Globus pallidus (tissue), 1 donor: ENCODE results near the gene COL17A1.

Source experiments
- DNase-seq: peaks from one replicate; pipeline ENCODE4 v3.0.0-alpha.2; 2015; ENCODE audit warnings: low spot score

COL17A1 gene

DNA sequence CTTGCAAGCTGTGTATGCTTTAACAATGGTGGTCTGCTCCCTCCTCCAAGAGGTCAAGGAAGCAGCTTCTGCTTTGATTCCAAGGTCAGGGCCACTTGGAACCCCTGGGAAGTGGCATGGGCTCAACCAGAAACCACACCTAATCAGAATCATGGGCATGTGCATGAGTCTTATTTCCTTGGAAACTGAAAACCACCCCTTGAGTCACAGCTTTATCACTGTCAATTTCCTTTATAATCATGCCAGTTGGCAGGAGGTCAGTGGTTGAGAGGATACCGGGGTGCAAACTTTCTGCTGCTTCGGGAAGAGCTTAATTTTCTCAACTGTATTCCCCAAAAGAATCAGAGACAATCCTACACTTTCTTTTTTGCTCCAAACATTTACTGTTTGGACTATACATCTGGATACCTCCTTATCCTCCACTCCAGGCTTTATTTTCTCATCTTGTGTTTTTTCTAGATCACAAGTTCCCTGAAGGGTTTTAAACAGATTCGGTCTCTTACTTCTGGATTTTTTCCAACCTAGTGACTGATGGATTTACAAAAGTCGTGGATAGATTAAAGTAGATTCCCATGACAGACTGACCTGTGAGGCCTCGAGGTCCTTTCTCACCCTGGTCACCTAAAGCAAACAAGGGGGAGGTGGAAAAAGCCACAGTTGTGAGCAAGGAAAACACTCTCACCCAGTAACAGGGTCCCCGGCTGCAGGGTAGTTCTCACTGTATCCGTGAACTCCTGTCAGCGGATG lies 36.0 kb downstream of the COL17A1 start:
- DNase-seq, result no peak

DNA sequence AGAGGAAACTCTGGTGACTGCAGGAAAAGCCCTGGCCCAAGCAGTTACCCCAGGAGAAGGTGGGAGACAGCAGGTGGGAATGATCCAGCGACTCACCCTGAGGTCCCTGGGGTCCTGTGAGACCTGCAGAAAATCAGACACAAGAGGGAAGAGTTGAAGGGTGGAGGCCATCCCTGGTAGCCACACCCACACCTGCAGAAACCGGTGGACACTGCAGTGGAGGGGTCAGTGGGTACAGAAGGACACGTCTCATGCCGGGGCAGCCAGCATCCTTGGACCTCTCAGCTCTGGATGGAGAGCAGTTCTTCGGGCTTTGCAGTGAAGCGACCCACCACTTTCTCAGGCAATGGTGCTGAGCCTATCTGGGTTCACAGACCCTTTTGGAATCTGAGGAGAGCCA lies 39.0 kb downstream of the COL17A1 start:
- no peak for DNase-seq

DNA sequence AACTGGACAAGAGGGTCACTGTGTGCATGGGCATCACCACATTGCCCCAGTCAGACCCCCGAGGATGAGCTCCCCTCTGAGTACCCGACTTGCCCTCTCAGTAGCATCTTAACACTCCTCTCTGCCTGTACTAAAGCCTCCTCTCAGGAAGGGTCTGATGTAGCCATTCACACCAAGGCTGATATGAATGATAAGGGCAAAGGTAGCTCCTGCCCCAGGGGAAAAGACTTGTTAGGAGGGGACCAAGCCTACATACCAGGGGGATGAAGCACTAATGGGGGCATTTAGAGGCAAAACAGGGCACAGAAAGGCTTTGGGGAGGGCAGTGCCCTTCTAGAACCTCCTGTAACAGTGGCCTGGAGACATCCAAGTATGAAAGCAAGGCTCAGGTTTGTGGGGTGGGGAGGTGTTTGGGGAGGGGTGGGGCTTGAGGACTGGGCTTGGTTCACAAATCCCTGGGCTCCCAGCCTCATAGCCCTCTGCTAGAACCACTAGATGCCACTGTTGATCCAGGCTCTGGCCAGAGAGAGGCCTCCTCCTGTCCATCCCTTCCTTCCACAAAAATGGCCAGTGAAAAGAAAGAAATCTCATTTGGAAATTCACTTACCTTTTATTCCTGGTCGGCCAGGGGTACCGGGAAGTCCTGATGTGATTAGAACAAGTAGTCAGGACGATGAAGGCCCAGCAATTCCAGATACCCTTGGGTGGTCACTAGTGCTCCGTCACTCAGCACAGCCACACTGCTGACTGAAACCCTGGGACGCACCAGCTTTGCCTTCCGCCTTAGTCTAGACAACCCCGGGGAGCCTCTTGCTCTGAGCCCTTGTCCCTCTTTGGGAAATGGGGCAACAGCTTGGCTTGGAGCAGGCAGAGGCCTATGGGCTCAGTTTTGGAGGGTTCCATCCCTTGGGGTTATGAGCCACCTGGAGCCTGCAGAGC lies 40.3 kb downstream of the COL17A1 start:
- peak; percentile 82 for DNase-seq

DNA sequence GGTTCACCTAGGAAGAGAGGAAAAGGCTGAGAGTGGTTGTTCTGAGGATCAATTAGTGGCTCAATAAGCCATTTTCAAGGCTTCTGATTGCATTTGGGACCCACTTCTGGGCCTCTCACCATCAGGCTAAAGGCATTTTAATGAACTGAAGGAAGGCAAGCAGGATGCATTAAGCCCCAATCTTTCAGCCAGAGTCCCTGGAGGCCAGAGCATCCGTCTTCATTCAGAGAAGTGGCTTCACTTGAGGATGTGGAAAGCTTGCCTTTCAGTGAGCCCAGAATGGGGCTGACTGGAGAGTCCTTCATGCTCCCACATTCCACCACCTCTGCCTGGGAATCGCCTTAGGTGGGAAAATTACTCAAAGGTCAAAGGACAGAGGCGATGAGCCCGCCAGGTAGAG lies 41.8 kb downstream of the COL17A1 start:
- no peak for DNase-seq

DNA sequence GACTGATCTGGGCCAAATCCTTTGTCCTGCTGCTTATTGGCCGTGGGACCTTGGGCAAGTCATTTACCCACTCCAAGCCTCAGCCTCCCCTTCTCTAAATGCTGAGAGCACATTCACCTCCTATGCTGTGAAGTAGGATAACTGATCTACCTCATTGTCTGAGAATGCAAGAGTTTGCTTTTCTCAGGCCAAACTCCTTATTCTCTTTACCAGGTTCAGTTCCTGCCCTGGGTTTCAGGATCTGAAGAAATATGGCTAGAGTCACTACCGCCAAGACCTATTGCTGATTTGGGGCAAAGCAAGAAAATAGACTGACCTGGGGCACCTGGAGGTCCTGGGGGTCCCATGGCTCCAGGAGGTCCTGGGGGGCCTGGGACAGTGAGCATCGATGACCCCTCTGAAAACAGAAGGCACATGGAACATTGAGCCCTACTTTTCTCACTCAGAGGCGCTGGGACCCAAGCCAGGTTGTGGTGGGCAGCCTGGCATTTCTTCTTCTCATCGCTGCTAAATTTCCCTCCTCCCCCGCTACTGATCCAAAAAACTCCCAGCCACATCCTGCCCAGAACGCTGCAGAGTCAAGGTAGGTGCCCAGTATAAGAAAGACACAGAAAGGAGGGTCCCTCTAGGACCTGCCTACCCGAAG lies 42.4 kb downstream of the COL17A1 start:
- no peak for DNase-seq

DNA sequence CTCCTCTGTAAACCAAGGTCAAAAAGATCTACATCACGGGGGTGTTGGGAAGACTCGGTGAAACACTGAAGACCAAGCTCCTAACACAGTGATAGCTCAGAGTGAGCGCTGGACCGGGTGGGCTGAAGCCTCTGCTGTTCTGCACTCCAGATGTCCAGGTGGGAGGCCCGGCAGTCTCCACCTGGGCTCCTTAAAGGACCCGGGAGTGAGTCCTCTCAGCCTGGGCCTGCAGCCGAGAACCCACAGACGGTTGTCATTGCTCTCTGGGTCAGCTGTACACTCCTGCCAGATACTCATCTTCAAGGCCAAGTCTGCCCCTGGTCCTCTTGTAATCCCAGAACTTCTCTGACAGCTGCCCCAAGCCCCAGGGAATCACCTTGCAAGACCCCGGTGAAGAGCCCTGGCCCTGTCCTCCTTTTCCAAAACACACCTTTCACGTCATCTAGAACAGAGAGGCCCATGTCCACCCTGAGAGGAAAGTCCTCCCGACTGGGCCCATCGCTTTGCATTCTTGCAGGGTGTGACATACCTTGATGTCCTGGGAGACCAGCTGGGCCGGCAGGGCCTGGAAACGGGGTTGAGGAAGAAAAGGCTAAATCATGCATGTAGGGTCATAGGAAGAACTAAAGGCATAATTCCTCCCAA lies 43.7 kb downstream of the COL17A1 start:
- no peak for DNase-seq

DNA sequence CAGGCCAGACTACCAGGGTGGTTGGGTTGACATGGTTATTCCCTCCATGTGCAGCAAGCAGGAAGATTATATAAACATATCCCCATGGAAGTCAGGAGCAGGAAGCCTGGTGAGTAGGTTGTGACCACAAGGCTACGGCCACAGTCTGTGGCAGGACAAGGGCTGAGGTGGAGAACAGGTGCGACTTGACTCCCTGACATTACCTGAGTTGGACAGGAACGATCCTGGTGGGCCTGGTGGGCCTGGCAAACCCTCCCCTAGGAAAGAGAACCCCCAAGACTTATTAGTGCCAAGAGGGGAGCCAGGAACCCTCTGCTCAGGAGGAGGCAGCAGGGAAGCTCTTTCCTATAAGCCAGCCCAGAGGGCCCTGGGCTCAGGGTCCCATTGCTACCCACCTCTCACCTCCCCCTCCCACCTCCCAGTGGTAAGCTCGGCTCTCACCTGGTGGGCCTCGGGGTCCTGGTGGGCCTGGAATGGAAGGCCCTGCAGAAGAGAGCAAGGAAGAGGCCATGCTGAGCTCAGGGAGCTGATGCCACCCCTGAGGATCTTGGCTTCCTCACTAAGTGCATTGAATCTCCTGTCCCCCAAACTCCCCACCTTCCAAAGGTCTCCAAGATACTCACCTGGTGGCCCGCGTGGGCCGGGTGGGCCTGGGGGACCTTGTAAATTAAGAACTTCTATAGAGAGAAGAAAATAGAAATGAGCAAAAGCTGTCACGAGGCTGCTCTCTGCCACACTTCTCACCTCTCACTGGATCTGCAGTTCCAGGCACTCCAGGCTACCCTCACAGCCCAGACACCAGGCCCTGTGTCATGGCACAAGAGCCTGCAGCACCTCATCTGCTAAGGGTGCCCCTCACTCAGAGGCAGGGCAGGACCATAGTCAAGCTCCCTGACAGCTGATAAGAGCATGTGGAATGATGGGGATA lies 44.6 kb downstream of the COL17A1 start:
- DNase-seq, result no peak

DNA sequence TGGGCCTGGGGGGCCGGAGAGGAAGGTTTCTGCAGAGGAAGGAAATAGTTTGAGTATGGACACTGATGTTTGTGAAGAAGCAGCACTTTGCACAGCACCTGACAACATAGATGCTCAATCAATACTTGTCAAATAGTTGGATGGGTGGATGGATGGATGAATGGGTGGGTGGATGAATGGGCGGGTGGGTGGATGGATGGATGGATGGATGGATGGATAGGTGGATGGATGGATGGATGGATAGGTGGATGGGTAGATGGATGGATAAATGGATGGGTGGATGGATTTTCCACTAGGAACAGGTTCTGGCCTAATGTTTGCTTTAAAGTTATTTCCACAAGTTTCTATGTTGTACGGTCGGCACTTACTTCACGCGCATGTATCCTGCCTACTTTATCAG lies 45.3 kb downstream of the COL17A1 start:
- DNase-seq, result no peak

DNA sequence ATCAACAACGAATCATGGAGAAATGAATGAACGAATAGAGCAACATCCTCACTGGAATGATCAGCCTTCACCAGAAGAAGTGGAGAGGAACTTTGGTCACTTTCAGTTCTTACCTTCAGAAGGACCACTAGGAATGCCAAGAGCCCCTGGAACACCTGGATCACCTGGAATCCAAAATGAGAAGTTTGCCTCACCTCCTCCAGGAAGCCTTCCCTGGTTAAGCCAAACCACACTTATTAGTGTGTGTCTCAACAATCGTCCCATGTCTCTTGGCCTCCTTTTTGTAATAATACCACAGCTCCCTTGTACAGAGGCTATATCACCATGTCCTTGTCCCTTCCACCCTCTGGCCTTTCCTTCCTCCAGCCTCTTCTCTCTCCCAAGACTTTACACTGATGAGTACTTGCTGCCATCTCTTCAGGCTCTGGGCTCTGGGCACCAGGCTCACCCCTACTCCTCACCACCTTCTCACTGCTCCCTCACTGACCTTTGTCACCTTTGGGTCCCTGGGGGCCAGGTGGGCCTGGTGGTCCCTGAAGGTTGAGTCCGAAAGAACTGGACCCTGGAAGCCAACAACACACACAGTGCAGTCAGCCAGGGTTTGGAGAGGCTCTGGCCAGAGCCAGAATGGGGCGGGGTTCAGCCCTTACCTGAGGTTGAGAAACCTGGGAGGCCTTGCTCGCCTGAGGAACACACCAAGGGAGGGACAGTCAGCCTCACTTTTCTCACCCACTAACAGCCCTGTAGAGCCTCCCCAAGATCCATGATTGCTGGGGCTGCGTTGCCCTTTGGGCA lies 46.5 kb downstream of the COL17A1 start:
- DNase-seq, result no peak

DNA sequence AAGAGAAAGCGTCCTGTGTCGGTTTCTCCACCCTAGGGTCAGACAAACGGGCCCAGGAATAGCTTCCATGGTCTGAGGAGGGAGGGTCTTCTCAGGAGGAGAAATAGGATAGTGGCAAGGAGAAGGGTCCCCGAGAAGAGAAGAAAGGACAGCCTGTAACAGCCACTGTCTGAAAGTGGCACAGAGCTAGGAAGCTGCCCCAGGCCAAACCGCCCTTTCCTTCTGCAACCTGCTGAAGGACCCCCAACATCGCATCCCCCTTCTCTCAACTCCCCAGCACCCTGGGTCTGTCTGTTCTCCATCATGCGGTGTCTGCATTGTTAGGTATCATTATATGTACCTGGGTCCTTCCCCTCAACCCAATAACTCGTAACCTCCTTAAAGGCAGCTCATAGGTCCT lies 47.1 kb downstream of the COL17A1 start:
- no peak for DNase-seq

DNA sequence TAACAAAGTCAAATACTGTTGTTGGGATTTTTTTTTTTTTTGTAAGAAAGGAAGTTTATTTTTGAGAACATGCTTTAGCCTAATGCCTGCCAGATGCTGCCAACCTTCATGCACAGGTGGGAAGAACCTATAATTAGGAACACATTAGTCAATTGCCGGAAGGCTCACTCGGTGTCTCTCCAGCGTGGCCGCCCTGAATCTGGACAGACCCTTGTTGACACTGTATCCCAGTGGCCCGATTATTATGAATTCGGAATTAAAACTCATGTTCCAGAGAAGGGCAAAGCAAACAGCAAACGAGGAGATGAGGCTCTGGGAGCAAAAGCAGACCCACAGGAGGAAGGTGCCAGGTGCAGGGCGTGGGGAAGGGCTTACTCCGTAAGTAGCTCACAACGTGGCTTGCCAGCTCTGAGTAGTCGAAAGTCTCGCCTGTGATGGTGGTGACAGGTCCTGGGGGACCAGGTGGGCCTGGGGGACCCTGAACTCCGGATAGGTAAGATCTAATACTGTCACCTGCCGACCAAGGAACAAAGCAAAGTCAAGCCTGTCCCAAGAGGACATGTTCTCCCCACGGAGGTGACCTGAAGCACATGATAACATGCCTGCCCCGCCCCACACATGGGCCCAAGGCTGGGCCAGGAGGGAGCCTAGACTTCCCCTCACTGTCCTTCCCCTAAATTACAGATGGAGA lies 48.3 kb downstream of the COL17A1 start:
- no peak for DNase-seq

DNA sequence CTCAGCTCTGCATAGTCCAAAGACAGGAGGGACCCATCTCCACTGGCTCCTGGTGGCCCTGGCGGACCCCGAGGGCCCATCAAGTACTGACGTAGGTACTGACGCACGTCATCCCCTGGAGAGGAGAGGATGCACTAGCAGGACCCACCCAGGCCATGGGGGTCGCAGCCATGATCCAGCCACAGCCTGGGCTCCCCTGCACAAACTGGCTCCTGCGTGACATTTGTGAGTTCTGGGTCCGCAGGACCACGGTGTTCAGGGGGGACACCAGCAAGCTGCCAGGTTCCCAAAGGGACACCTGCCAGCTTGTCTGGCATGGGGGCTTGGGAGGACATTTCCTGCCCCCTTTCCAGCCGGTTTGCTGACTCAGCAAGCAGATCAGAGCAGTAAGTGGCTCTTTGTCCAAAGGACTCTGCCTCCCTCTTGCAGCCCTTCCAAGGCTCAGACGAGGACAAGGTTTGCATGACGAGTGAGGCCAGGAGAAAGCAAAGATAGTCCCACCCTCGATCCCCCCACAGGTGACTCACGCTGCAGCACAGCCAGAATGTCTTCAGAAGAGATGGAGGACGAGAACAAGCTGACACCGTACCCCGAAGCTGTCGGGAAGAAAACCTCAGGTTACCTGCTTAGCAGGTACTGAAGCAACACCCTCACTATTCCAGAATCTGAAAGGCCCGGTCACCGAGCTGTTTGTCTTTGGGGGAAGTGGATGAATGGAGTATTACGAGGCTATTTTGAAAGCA lies 49.0 kb downstream of the COL17A1 start:
- DNase-seq, result no peak

DNA sequence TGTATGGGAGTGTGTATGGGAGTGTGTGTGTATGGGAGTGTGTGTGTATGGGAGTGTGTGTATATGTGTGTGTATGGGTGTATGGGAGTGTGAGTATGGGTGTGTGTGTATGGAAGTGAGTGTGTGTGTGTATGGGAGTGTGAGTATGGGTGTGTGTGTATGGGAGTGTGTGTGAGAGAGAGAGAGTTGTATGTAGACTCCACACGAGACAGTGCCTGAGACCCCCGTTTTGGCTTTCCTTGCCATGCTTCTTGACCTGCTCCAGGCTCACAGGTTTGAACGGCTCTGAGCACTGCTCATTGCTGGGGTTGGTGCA lies 49.7 kb downstream of the COL17A1 start:
- DNase-seq, result no peak

DNA sequence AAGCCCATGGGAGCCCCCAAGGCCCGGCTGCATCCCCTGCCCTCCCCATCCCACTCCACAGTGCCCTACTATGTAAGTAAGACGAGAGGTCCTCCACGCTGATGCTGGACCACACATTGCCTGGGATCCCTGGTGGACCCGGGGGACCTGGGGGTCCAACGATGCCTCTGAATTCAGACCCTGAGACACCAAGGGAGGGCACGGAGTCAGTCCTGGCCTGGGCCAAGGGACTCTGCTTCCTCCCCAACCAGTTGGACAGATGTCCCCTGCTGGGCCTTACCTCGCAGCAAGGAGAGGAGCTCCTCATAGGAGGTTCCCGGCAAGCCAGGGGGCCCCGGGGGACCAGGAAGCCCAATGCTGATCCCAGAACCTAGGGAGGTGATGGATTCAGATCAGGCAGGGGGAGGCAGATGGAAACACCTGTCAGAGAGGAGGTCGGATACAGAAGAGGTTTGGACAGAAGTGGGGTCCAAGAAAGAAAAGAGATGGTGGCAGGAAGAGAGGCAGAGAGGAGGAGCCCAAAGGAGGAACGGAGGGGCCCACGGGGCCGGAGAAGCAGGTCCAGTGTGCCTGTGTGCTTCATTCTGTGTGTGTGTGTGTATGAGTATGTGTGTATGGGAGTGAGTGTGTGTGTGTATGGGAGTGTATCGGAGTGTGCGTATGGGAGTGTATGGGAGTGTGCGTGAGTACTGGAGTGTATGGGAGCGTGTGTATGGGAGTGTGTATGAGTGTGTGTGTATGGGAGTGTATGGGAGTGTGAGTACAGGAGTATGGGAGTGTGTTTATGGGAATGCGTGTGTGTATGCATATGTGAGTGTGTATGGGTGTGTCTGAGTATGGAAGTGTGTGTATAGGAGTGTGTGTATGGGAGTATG lies 50.2 kb downstream of the COL17A1 start:
- no peak for DNase-seq

DNA sequence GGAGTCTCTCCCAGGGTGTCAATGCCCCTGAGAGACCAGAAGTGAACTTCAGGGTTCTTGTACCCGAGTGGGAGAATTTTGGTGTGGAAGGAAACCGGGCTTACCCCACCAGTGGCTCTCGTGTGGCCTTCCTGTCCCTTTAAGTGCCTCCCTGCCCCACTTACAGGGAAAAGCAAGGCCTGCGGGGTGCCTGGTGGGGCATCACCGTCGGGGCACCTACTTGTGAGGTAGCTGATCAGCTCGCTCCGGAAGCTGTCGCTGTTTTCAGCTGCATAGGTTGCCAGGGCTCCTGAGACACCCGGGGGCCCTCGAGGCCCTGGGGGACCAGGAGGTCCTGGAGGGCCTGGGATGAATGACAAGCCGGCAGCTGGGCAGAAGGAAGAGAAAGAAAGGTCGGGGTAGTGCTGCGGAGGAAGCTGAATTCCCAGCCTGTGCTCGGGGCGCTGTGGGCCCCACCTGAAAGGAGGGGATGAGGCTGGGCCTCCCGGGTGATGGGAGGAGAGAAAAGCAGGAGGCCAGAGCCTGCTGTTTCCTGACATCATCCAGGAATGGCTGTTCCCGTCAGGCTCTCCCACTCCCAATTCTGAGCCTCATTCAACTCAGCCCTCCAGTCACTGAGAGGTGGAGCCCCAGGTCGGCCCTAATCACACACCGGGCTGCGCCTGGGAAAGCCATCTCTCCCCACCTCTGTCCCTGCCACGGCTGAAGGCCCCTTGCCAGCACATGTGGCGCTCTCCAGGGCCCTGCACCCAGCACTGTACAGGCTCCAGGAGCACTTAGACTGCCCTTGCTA lies 51.1 kb downstream of the COL17A1 start:
- no peak for DNase-seq

DNA sequence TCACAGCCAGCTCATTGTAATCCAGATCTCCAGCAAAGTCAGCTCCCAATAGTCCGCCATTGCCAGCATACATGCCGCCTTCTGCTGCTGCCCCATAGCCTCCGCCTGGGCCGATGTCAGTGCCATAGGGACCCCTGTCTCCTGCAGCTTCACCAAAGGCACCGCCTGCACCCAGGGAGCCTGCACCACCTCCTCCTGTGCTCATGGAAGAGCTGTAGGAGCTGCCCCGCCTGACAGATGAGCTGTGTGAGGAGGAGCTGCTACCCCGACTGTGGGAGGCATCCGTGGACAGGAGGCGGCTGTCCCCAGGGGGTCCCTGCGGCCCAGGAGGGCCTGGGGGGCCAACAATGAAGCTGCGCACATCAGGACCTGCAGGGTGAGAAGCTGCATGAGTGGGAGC lies 51.7 kb downstream of the COL17A1 start:
- peak; percentile 40 for DNase-seq

DNA sequence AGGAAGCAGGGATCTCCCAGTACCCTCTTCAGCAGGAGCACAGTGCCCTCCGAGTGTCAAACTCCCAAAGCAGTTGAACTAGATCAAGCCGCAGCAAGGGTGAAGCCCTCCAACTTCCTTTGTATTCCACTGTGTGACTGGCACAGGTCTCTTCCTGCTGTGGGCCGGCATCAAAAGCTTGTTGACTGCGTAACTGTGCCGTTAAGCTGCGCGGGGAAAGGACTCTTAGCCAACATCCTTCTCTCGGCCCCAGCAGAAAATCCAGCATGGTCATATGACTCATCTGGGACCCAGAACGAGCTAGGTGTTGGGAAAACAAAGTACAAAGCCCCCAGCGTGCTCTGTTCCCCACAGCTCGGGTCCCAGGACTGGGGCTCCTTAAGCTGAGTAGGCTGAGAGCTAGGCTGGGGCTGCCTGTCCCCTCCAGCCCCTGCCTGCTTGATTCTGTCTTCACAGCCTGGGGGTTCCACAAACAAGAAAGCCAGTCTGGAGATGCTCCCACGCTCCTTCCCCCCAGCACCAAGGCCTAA lies 52.2 kb downstream of the COL17A1 start:
- peak; percentile 46 for DNase-seq
